Mesendoderm (in vitro differentiated cells): ENCODE measurements around the gene FBXO45.

Source experiments
- DNase-seq: peaks from one replicate; pipeline ENCODE4 v3.0.0; 2013
- H2AK5ac ChIP-seq: 2 replicates; pipeline ENCODE4 v1.6.1; 2013; ENCODE audit warnings: low read length, inconsistent platforms
- H2BK120ac ChIP-seq: 2 replicates; pipeline ENCODE4 v1.6.1; 2013; ENCODE audit warnings: low read depth, mild to moderate bottlenecking, low read length, moderate library complexity, mixed read lengths
- H2BK15ac ChIP-seq: replicated peaks from 2 replicates; pipeline ENCODE4 v1.6.1; 2013; ENCODE audit warnings: low read depth, mild to moderate bottlenecking, moderate library complexity
- H2BK5ac ChIP-seq: 2 replicates; pipeline ENCODE4 v1.6.1; 2013; ENCODE audit warnings: low read length, inconsistent platforms
- H3K18ac ChIP-seq: 2 replicates; pipeline ENCODE4 v1.6.1; 2013; ENCODE audit warnings: mild to moderate bottlenecking, low read length, mixed read lengths
- H3K23ac ChIP-seq: one replicate; pipeline ENCODE4 v1.6.1; 2013; ENCODE audit warnings: low read length
- H3K27ac ChIP-seq: 2 replicates; pipeline ENCODE4 v1.5.1; 2013; ENCODE audit warnings: low read depth, mild to moderate bottlenecking, inconsistent platforms, low read length, moderate library complexity
- H3K27me3 ChIP-seq: 2 replicates; pipeline ENCODE4 v1.6.1; 2013; ENCODE audit warnings: low read length, control low read depth, mild to moderate bottlenecking, inconsistent platforms; ENCODE audit not compliant: insufficient read depth, poor library complexity
- H3K36me3 ChIP-seq: 2 replicates; pipeline ENCODE4 v1.6.1; 2013; ENCODE audit warnings: low read length, inconsistent platforms; ENCODE audit not compliant: control insufficient read depth, insufficient read depth
- H3K4ac ChIP-seq: one replicate; pipeline ENCODE4 v1.6.1; 2013; ENCODE audit warnings: low read depth, mild to moderate bottlenecking, low read length, moderate library complexity
- H3K4me1 ChIP-seq: 2 replicates; pipeline ENCODE4 v1.6.1; 2013; ENCODE audit warnings: low read depth, low read length, inconsistent platforms; ENCODE audit not compliant: control insufficient read depth
- H3K4me2 ChIP-seq: 2 replicates; pipeline ENCODE4 v1.6.1; 2013; ENCODE audit warnings: low read length
- H3K4me3 ChIP-seq: 2 replicates; pipeline ENCODE4 v1.5.1; 2013; ENCODE audit warnings: mild to moderate bottlenecking, low read length
- H3K56ac ChIP-seq: one replicate; pipeline ENCODE4 v1.6.1; 2013; ENCODE audit warnings: low read length
- H3K79me1 ChIP-seq: 2 replicates; pipeline ENCODE4 v1.6.1; 2013; ENCODE audit warnings: low read length, inconsistent platforms
- H3K79me2 ChIP-seq: 2 replicates; pipeline ENCODE4 v1.6.1; 2013; ENCODE audit warnings: mild to moderate bottlenecking, low read length; ENCODE audit not compliant: control insufficient read depth, insufficient read depth
- H3K9ac ChIP-seq: 2 replicates; pipeline ENCODE4 v1.6.1; 2013; ENCODE audit warnings: low read length, inconsistent platforms
- H4K5ac ChIP-seq: one replicate; pipeline ENCODE4 v1.6.1; 2013; ENCODE audit warnings: low read length
- H4K8ac ChIP-seq: one replicate; pipeline ENCODE4 v1.6.1; 2013; ENCODE audit warnings: low read depth, mild to moderate bottlenecking, control low read depth, low read length, moderate library complexity
- WGBS: extraction: QIAGEN DNeasy Blood & Tissue Kit; methylation state at CpG from one replicate; pipeline ENCODE4 v1.1.7; 2013; ENCODE audit warnings: low lambda C conversion rate, missing lambda C conversion rate; ENCODE audit not compliant: insufficient coverage; ENCODE audit errors: extremely low coverage; 5-methylcytosine and 5-hydroxymethylcytosine counted together

Gene FBXO45

DNA sequence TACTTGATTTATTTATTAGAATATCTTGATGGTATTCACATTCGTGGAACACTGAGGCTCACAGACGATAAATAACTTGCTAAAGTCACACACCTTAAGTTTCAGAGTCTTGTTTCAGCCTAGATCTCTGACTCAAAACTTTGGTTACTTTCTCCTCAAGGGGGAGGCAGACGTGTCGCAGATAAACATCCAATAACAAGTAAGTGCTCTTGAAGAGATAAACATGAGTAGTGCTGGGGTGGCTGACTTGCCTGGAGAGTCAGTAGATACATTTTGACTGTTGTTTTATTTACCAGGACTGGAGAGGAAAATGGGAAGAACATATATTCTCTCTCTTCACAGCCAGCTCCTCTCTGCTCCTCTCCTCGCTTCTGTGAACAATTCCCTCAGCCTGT, 31.3 kb downstream of the FBXO45 start:
- no peak for DNase-seq
- H3K4me3 ChIP-seq = no peak overlapping the region
- no peak overlapping the region for H4K8ac ChIP-seq
- H2BK120ac ChIP-seq = no peak overlapping the region
- H3K18ac ChIP-seq = no peak overlapping the region
- H3K79me2 ChIP-seq = no peaks in the 10 kb centered on the region
- no peak overlapping the region for H3K56ac ChIP-seq
- no peak overlapping the region for H2BK15ac ChIP-seq
- H2BK5ac ChIP-seq = no peak overlapping the region
- no peaks in the 10 kb centered on the region for H3K79me1 ChIP-seq
- H3K9ac ChIP-seq = no peak overlapping the region
- H3K27me3 ChIP-seq = no peaks in the 10 kb centered on the region
- no peak overlapping the region for H3K23ac ChIP-seq
- no peak overlapping the region for H3K27ac ChIP-seq
- no CpG with 5 or more reads among the region's 5 CpGs for WGBS
- no peaks in the 10 kb centered on the region for H3K4me1 ChIP-seq
- no peak overlapping the region for H2AK5ac ChIP-seq
- H3K4ac ChIP-seq = no peak overlapping the region
- no peak overlapping the region for H4K5ac ChIP-seq
- no peaks in the 10 kb centered on the region for H3K36me3 ChIP-seq
- H3K4me2 ChIP-seq = no peak overlapping the region

DNA sequence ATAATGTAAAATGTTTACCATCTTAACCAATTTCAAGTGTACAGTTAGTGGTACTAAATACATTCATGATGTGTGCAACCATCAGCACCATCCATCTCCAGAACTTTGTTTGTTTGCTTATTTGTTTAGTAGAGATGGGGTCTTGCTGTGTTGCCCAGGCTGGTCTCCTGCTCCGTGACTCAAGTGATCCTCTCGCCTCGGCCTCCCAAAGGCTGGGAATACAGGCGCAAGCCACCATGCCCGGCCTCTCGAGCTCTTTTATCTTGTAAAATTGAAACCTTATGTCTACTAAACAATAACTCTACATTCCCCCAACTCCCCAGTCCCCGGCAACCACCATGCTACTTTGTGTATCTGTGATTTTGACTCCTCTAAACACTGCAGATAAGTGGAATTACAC, 31.9 kb downstream of the FBXO45 start:
- Histone ChIP-seq H4K8ac (no peak overlapping the region), H2BK5ac (no peak overlapping the region), H2AK5ac (no peak overlapping the region), H3K27me3 (no peaks in the 10 kb centered on the region), H3K23ac (no peak overlapping the region), H3K18ac (no peak overlapping the region), H3K4me2 (no peak overlapping the region), H3K56ac (no peak overlapping the region), H3K4ac (no peak overlapping the region), H2BK120ac (no peak overlapping the region), H3K36me3 (no peaks in the 10 kb centered on the region), H3K9ac (no peak overlapping the region), H2BK15ac (no peak overlapping the region), H3K79me2 (no peaks in the 10 kb centered on the region), H3K27ac (no peak overlapping the region), H4K5ac (no peak overlapping the region), H3K4me3 (no peak overlapping the region), H3K79me1 (no peaks in the 10 kb centered on the region), H3K4me1 (no peaks in the 10 kb centered on the region)
- WGBS = no CpG with 5 or more reads among the region's 7 CpGs
- DNase-seq = no peak

DNA sequence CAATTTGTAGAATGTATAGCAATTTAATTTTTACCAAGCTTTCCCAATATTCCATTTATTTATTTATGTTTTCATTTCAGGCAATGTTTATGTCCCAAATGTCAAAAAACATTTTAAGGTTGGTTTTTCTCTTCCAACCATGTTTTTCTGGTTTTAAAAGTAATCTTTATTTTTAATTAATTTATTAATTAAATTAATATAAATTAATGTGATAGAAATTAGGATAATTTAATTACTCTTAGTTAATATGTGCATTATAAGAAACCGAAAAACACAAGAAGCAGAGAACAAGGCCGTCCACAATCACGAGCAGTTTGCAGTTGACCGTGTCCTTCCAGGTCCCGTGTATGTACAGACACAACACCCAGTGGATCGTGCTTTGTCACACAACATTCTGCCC, 34.2 kb downstream of the FBXO45 start:
- Histone ChIP-seq H4K5ac (no peak overlapping the region), H3K36me3 (no peaks in the 10 kb centered on the region), H3K9ac (no peak overlapping the region), H3K4me1 (no peaks in the 10 kb centered on the region), H3K4ac (no peak overlapping the region), H3K4me3 (no peak overlapping the region), H3K18ac (no peak overlapping the region), H3K23ac (no peak overlapping the region), H3K79me1 (no peaks in the 10 kb centered on the region), H2BK120ac (no peak overlapping the region), H3K79me2 (no peaks in the 10 kb centered on the region), H2AK5ac (no peak overlapping the region), H4K8ac (no peak overlapping the region), H3K56ac (no peak overlapping the region), H2BK5ac (no peak overlapping the region), H3K27me3 (no peaks in the 10 kb centered on the region), H3K27ac (no peak overlapping the region), H2BK15ac (no peak overlapping the region), H3K4me2 (no peak overlapping the region)
- no CpG with 5 or more reads among the region's 6 CpGs for WGBS
- DNase-seq = no peak

DNA sequence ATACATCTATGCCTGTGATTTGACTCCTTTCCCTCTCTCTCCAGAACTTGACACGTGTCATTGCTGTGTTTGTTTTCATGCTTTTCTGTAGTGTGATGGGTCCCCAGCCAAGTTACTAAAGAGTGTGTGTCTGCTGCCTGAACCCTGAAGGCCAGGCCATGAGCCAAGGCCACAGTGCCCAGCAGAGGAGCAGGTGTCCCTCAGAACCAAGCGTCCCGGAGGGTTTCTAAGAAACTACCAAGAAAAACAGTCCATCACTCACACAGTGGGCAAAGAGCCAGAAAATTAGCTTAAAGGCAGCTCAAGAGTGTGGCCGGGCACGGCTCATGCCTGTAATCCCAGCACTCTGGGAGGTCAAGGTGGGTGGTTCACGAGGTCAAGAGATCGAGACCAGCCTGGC, 35.2 kb downstream of the FBXO45 start:
- H3K18ac ChIP-seq = no peak overlapping the region
- no peak overlapping the region for H3K4ac ChIP-seq
- H3K36me3 ChIP-seq = no peaks in the 10 kb centered on the region
- H2BK120ac ChIP-seq = no peak overlapping the region
- no peak overlapping the region for H2BK5ac ChIP-seq
- H3K79me2 ChIP-seq = no peaks in the 10 kb centered on the region
- no peak overlapping the region for H2BK15ac ChIP-seq
- no peak overlapping the region for H2AK5ac ChIP-seq
- no peak overlapping the region for H4K5ac ChIP-seq
- H3K79me1 ChIP-seq = no peaks in the 10 kb centered on the region
- H3K4me2 ChIP-seq = no peak overlapping the region
- no peak overlapping the region for H3K27ac ChIP-seq
- H3K56ac ChIP-seq = no peak overlapping the region
- no peaks in the 10 kb centered on the region for H3K4me1 ChIP-seq
- H3K9ac ChIP-seq = no peak overlapping the region
- no peak overlapping the region for H3K23ac ChIP-seq
- WGBS = no CpG with 5 or more reads among the region's 7 CpGs
- no peaks in the 10 kb centered on the region for H3K27me3 ChIP-seq
- no peak overlapping the region for H3K4me3 ChIP-seq
- DNase-seq = no peak
- no peak overlapping the region for H4K8ac ChIP-seq

DNA sequence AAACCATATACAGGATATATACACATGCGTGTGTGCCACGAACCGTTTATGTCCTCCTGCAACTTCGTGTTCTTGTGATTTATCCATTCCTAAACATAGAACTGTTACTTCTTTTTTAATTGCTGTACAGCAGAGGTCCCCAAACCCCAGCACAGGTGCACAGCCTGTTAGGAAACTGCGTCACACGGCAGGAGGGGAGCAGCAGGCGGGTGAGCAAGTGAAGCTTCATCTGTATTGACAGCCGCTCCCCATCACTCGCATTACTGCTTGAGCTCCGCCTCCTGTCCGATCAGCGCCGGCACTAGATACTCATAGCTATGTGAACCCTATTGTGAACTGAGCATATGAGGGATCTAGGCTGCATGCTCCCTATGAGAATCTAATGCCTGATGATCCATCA, 36.1 kb downstream of the FBXO45 start:
- no peak overlapping the region for H3K4ac ChIP-seq
- no peak overlapping the region for H3K27ac ChIP-seq
- H2BK15ac ChIP-seq = no peak overlapping the region
- no peak overlapping the region for H2BK120ac ChIP-seq
- H3K79me1 ChIP-seq = no peaks in the 10 kb centered on the region
- no peaks in the 10 kb centered on the region for H3K79me2 ChIP-seq
- H2AK5ac ChIP-seq = no peak overlapping the region
- no peak overlapping the region for H4K5ac ChIP-seq
- no peaks in the 10 kb centered on the region for H3K36me3 ChIP-seq
- no peaks in the 10 kb centered on the region for H3K4me1 ChIP-seq
- H3K23ac ChIP-seq = no peak overlapping the region
- H3K4me3 ChIP-seq = no peak overlapping the region
- H4K8ac ChIP-seq = no peak overlapping the region
- no peak overlapping the region for H3K4me2 ChIP-seq
- H3K27me3 ChIP-seq = no peaks in the 10 kb centered on the region
- no peak for DNase-seq
- no peak overlapping the region for H3K9ac ChIP-seq
- no peak overlapping the region for H3K56ac ChIP-seq
- no peak overlapping the region for H2BK5ac ChIP-seq
- whole genome bisulfite sequencing = no CpG with 5 or more reads among the region's 13 CpGs
- no peak overlapping the region for H3K18ac ChIP-seq

DNA sequence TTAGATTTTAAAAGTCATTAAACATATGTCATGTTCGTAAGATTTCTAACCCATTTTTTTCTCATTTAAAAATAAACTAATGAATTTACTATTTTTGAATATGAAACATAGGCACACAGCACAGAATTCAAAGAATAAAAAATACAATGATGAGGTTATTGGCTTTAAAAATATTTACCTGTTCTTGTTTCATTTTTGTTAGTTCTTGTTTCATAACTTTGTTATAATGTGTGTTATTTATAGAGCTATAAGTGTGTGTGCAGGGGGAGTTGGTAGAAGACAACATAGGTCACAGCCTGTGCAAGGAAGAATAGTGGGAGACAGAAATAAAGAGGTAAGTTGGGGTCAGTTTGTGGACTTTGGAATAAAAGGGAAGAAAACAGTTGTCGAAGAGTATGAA, 40.2 kb downstream of the FBXO45 start:
- 100% methylated on average over 1 of the region's 2 CpGs for WGBS
- H3K9ac ChIP-seq = no peak overlapping the region
- no peak overlapping the region for H4K8ac ChIP-seq
- H2BK120ac ChIP-seq = no peak overlapping the region
- no peak for DNase-seq
- no peak overlapping the region for H3K4ac ChIP-seq
- H3K27me3 ChIP-seq = no peaks in the 10 kb centered on the region
- H3K4me1 ChIP-seq = peaks cover 7% of the 10 kb centered on the region
- no peaks in the 10 kb centered on the region for H3K79me2 ChIP-seq
- no peak overlapping the region for H3K4me2 ChIP-seq
- H3K27ac ChIP-seq = no peak overlapping the region
- H3K56ac ChIP-seq = no peak overlapping the region
- H3K23ac ChIP-seq = no peak overlapping the region
- no peak overlapping the region for H3K4me3 ChIP-seq
- H4K5ac ChIP-seq = no peak overlapping the region
- H2AK5ac ChIP-seq = no peak overlapping the region
- no peak overlapping the region for H2BK5ac ChIP-seq
- H2BK15ac ChIP-seq = no peak overlapping the region
- H3K79me1 ChIP-seq = no peaks in the 10 kb centered on the region
- no peaks in the 10 kb centered on the region for H3K36me3 ChIP-seq
- H3K18ac ChIP-seq = no peak overlapping the region
